H1 (cell line): Measurements from ENCODE around the gene NAT9. TPM values are rescaled to one million over a fixed set of nuclear protein-coding genes. Genes with fewer than 3 reads are reported as not detected.
A peak's percentile ranks its signal among the peaks of the same experiment; 100 is the strongest.

Source experiments
- CTCF ChIA-PET: fragments of 300-600 bp; sonication (Branson Sonifier 250); formaldehyde crosslinking; loops from one replicate; lab custom pipeline; 2021; ENCODE audit not compliant: partially characterized antibody; lab: Charles Lee
- POLR2A ChIA-PET: fragments of 300-600 bp; sonication (Branson Sonifier 250); formaldehyde crosslinking; loops from one replicate; lab custom pipeline; 2021; ENCODE audit warnings: inconsistent platforms; ENCODE audit not compliant: partially characterized antibody; lab: Charles Lee
- DNase-seq, 2 experiments: peaks; one replicate each; pipeline versions ENCODE4 v3.0.0 to v3.0.0-alpha.2; 2010 to 2022; ENCODE audit warnings: low spot score in 2 of 2, low read depth in 1 of 2, mixed read lengths in 1 of 2
- FAIRE-seq: peaks from 2 replicates; lab custom pipeline; 2011; peaks lifted over from hg19 to GRCh38; lab: Jason Lieb, UNC
- H2AFZ ChIP-seq: 2 replicates; pipeline ENCODE4 v1.8.1; 2012; ENCODE audit warnings: low read length, inconsistent platforms
- H2AK5ac ChIP-seq: 2 replicates; pipeline ENCODE4 v1.6.1; 2013; ENCODE audit warnings: low read depth, low read length
- H2BK120ac ChIP-seq: replicated peaks from 2 replicates; pipeline ENCODE3; 2013; ENCODE audit warnings: low read depth, low read length, inconsistent platforms
- H2BK12ac ChIP-seq: 2 replicates; pipeline ENCODE4 v1.6.1; 2013; ENCODE audit warnings: low read depth, low read length
- H2BK15ac ChIP-seq: 2 replicates; pipeline ENCODE4 v1.6.1; 2013; ENCODE audit warnings: low read length
- H2BK20ac ChIP-seq: 2 replicates; pipeline ENCODE4 v1.6.1; 2013; ENCODE audit warnings: low read length
- H2BK5ac ChIP-seq: 2 replicates; pipeline ENCODE4 v1.6.1; 2013; ENCODE audit warnings: low read depth, low read length
- H3K14ac ChIP-seq: 2 replicates; pipeline ENCODE4 v1.6.1; 2013; ENCODE audit warnings: inconsistent platforms; ENCODE audit not compliant: insufficient read length
- H3K18ac ChIP-seq: 2 replicates; pipeline ENCODE4 v1.6.1; 2013; ENCODE audit warnings: low read length; ENCODE audit errors: extremely low read depth
- H3K23ac ChIP-seq: 2 replicates; pipeline ENCODE4 v1.6.1; 2013; ENCODE audit warnings: inconsistent platforms; ENCODE audit not compliant: insufficient read length
- H3K23me2 ChIP-seq: 2 replicates; pipeline ENCODE4 v1.6.1; 2013; ENCODE audit warnings: low read depth, low read length
- H3K27ac ChIP-seq: 2 replicates; pipeline ENCODE4 v1.6.1; 2011; ENCODE audit warnings: low read depth, low read length, inconsistent platforms
- H3K27me3 ChIP-seq, 4 experiments: replicated peaks in 1 of 4; 1 replicate in 1 of 4; 2 replicates in 3 of 4; pipeline versions ENCODE4 v1.6.1 to v1.8.1; 2011 to 2013; ENCODE audit warnings: low read length in 3 of 4, mild to moderate bottlenecking in 3 of 4, inconsistent platforms in 2 of 4, mixed read lengths in 2 of 4, moderate library complexity in 1 of 4; ENCODE audit not compliant: control insufficient read depth in 3 of 4, insufficient read depth in 3 of 4; ENCODE audit errors: extremely low read depth in 1 of 4
- H3K36me3 ChIP-seq, 4 experiments: 2 replicates each; pipeline versions ENCODE4 v1.6.1 to v1.8.1; 2011 to 2013; ENCODE audit warnings: mild to moderate bottlenecking in 4 of 4, low read length in 3 of 4, moderate library complexity in 2 of 4, control low read depth in 1 of 4, inconsistent platforms in 1 of 4; ENCODE audit not compliant: insufficient read depth in 4 of 4, control insufficient read depth in 2 of 4
- H3K4ac ChIP-seq: replicated peaks from 2 replicates; pipeline ENCODE3; 2013; ENCODE audit warnings: low read length, low read depth, mixed read lengths, inconsistent platforms; ENCODE audit not compliant: insufficient read length
- H3K4me1 ChIP-seq, 4 experiments: replicated peaks in 1 of 4; 1 replicate in 1 of 4; 2 replicates in 3 of 4; pipeline versions ENCODE4 v1.6.1 to v1.8.1; 2011 to 2013; ENCODE audit warnings: low read length in 3 of 4, inconsistent platforms in 2 of 4, mixed read lengths in 1 of 4; ENCODE audit not compliant: insufficient read depth in 4 of 4, control insufficient read depth in 3 of 4
- H3K4me2 ChIP-seq, 2 experiments: 2 replicates each; pipeline versions ENCODE4 v1.6.1 to v1.8.1; 2011 to 2013; ENCODE audit warnings: low read depth in 2 of 2, low read length in 2 of 2, control low read depth in 1 of 2, inconsistent platforms in 1 of 2, mild to moderate bottlenecking in 1 of 2; ENCODE audit not compliant: insufficient read depth in 1 of 2
- H3K4me3 ChIP-seq, 4 experiments: fragments of 200-600, 300-600 bp in 1 of 4; sonication (generic), shearing (Covaris generic), sonication (Bioruptor Twin) in 1 of 4; 2 replicates each; pipeline versions ENCODE4 v1.5.1 to v1.8.1; 2011 to 2016; ENCODE audit warnings: low read length in 4 of 4, low read depth in 3 of 4, control low read depth in 2 of 4, inconsistent platforms in 2 of 4, mild to moderate bottlenecking in 2 of 4, mixed read lengths in 1 of 4, moderate library complexity in 1 of 4; ENCODE audit not compliant: insufficient read depth in 2 of 4; ENCODE audit errors: extremely low read depth in 1 of 4
- H3K56ac ChIP-seq: replicated peaks from 2 replicates; pipeline ENCODE3; 2013; ENCODE audit warnings: low read depth, mild to moderate bottlenecking, mixed read lengths, low read length, inconsistent platforms; ENCODE audit not compliant: insufficient read length
- H3K79me1 ChIP-seq: 2 replicates; pipeline ENCODE4 v1.6.1; 2013; ENCODE audit warnings: low read depth, low read length, control low read depth
- H3K79me2 ChIP-seq, 2 experiments: 2 replicates each; pipeline versions ENCODE4 v1.6.1 to v1.8.1; 2012 to 2013; ENCODE audit warnings: low read length in 2 of 2, mild to moderate bottlenecking in 2 of 2, inconsistent platforms in 1 of 2; ENCODE audit not compliant: insufficient read depth in 2 of 2, control insufficient read depth in 1 of 2
- H3K9ac ChIP-seq, 4 experiments: replicated peaks in 1 of 4; 1 replicate in 1 of 4; 2 replicates in 3 of 4; pipeline versions ENCODE4 v1.6.1 to v1.8.1; 2011 to 2013; ENCODE audit warnings: low read depth in 3 of 4, low read length in 3 of 4, control low read depth in 2 of 4, mild to moderate bottlenecking in 2 of 4, moderate library complexity in 2 of 4, inconsistent platforms in 1 of 4; ENCODE audit errors: extremely low read depth in 1 of 4
- H3K9me3 ChIP-seq, 2 experiments: 2 replicates each; pipeline versions ENCODE4 v1.6.1 to v1.8.1; 2012 to 2013; ENCODE audit warnings: mild to moderate bottlenecking in 2 of 2, moderate library complexity in 2 of 2, control low read depth in 1 of 2, inconsistent platforms in 1 of 2, low read depth in 1 of 2, low read length in 1 of 2, mixed read lengths in 1 of 2; ENCODE audit not compliant: insufficient read depth in 2 of 2
- H4K20me1 ChIP-seq, 2 experiments: replicated peaks in 1 of 2; 2 replicates each; pipeline versions ENCODE3 to v1.8.1; 2011 to 2013; ENCODE audit warnings: inconsistent platforms in 2 of 2, low read length in 2 of 2, mild to moderate bottlenecking in 1 of 2; ENCODE audit not compliant: insufficient read depth in 2 of 2, control insufficient read depth in 1 of 2
- H4K5ac ChIP-seq: 2 replicates; pipeline ENCODE4 v1.6.1; 2013; ENCODE audit warnings: low read length, low read depth, mixed read lengths, inconsistent platforms; ENCODE audit not compliant: insufficient read length
- H4K8ac ChIP-seq: 2 replicates; pipeline ENCODE4 v1.8.0; 2013; ENCODE audit warnings: mild to moderate bottlenecking, moderate library complexity, low read length, inconsistent platforms; ENCODE audit not compliant: insufficient read depth; ENCODE audit errors: extremely low read depth
- H4K91ac ChIP-seq: replicated peaks from 2 replicates; pipeline ENCODE3; 2013; ENCODE audit warnings: low read length, mixed read lengths, inconsistent platforms; ENCODE audit not compliant: insufficient read length
- BCL11A ChIP-seq, 2 experiments: IDR thresholded peaks; one replicate each; pipeline ENCODE4 v1.6.1; 2011; ENCODE audit warnings: low read depth in 2 of 2, low read length in 2 of 2, mild to moderate bottlenecking in 2 of 2
- HDAC2 ChIP-seq, 2 experiments: fragments of 300-600 bp in 1 of 2; sonication (generic) in 1 of 2; IDR thresholded peaks; 2 replicates each; pipeline ENCODE4 v1.6.1; 2011 to 2012; ENCODE audit warnings: low read depth in 2 of 2, low read length in 2 of 2, mild to moderate bottlenecking in 2 of 2, moderate library complexity in 2 of 2, borderline replicate concordance in 1 of 2, inconsistent platforms in 1 of 2
- KDM1A ChIP-seq: fragments of 200-600, 300-600 bp; sonication (generic); IDR thresholded peaks from 2 replicates; pipeline ENCODE4 v1.7.1; 2016; ENCODE audit warnings: mild to moderate bottlenecking, low read length, borderline replicate concordance
- PHF8 ChIP-seq: fragments of 200-600 bp; sonication (generic); conservative IDR thresholded peaks from 2 replicates; pipeline ENCODE4 v1.7.1; 2012; ENCODE audit warnings: low read depth, mild to moderate bottlenecking, inconsistent platforms, low read length, moderate library complexity
- TAF1 ChIP-seq: IDR thresholded peaks from 2 replicates; pipeline ENCODE4 v1.6.1; 2011; ENCODE audit warnings: mild to moderate bottlenecking, low read depth, low read length
- WGBS, 2 experiments: shearing (Covaris generic) in 1 of 2; methylation state at CpG; one replicate each; pipeline versions ENCODE4 v1.1.6 to v1.1.7; 2013 to 2015; ENCODE audit warnings: low lambda C conversion rate in 2 of 2, mixed read lengths in 2 of 2, inconsistent platforms in 1 of 2, low coverage in 1 of 2, missing lambda C conversion rate in 1 of 2; ENCODE audit not compliant: insufficient replicate concordance in 2 of 2, insufficient coverage in 1 of 2, insufficient read length in 1 of 2; ENCODE audit errors: extremely low coverage in 1 of 2, missing lambda C conversion rate in 1 of 2; 5-methylcytosine and 5-hydroxymethylcytosine counted together
- polyA plus RNA-seq, 7 experiments: library from polyadenylated mRNA; depleted of rRNA in 3 of 7; stranded (reverse) in 5 of 7; unstranded in 2 of 7; fragments of >200 nt in 5 of 7; fragments of 200-250 nt in 2 of 7; gene quantifications; 1 replicate in 5 of 7; 2 replicates in 1 of 7; 4 replicates in 1 of 7; pipeline versions ENCODE4 v1.2.1 to v1.2.3, GENCODE V29; 2011 to 2013; ENCODE audit warnings: missing spikeins in 2 of 7, mixed read lengths in 2 of 7
- total RNA-seq: library from RNA; stranded (reverse); fragmentation: NEBNext Ultra II Directional; extraction: Animal tissue kit (Norgen Biotek cat#: 25700); gene quantifications from 2 replicates; pipeline ENCODE4 v1.2.1, GENCODE V29; 2021

NAT9 gene
- total and polyA plus RNA-seq, 2 of the 8 experiments (the other 6 are each of a cell fraction or from before 2014, with no cell fraction given): 32.3 to 42.7 TPM

DNA sequence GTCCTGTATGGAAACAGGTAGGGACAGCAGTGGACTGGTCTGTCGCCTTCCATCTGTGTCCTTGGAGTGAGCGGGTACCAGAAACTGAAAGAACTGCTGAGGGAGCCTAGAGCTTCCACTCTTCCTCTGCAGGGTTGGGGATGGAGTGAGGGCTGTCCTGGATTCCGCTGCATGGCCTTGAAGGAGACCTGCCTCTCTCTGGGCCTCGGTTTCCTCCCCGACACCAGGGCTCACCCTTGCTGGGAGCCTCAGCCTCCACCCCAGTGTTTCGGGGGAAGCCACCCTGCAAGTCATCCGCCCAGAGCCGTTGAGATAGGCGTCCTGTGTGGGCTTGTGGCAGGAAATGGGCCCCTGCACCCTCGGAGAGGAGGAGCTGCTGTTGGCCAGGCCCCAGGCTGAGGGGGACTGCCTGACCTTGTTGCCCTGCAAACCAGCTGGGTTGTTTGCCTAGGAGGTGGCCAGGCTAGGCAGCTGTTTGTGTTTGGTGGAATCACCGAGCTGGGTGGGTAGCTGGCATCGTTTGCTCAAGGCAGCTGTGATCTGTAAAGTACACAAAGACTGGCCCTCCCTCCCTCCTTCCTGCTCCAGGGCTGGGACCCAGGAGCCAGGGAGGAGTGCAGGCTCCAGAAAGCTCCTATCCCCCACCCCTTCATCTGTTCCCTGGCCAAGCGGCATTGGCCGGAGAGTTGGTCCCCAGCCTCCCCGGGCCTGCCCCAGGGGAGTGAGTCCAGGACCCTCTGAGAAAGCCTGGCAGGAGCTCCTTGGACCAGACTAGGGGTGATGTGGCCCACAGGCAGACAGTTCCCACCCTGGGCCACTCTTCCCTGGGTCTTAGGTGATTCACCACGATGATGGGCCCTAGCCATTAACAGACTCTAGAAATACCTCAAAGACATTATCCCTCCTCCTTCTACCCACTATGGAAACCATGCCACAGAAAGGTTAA lies 37.8 kb downstream of the NAT9 start:
- ChIA-PET CTCF (interaction anchor here (0.6 to 5.7 kb wide), 42 partner anchors 7 to 172 kb away, joined by 3 to 81 read pairs (median 8); partner anchors contain the start of gene NAT9), POLR2A (interaction anchor here (0.6 to 4.6 kb wide), 7 partner anchors 11 to 83 kb away, joined by 3 to 60 read pairs (median 5); partner anchors contain the start of gene NHERF1)
- Histone ChIP-seq H3K14ac (no peak overlapping the region), H3K9ac (no peak overlapping the region), H3K9me3 (no peaks in the 10 kb centered on the region), H2BK120ac (peak overlapping the region; percentile 26), H4K8ac (peak overlapping the region; percentile 22), H3K18ac (peak overlapping the region; percentile 71), H3K79me2 (no peaks in the 10 kb centered on the region), H4K91ac (peak overlapping the region; percentile 68), H2BK12ac (peak overlapping the region; percentile 90; the same call in 1 of the 2 replicates), H2BK20ac (no peak overlapping the region), H4K5ac (no peak overlapping the region), H3K36me3 (no peaks in the 10 kb centered on the region), H4K20me1 (peaks cover 0 to 2% of the 10 kb centered on the region in 2 experiments), H2AK5ac (0 out of 2 replicates have a peak overlapping the region, but pooled peaks have one; percentile 16), H2BK5ac (peak overlapping the region; percentile 48; the same call in 1 of the 2 replicates), H3K27me3 (peaks cover 0 to 8% (median 2%) of the 10 kb centered on the region in 4 experiments; a peak in 4 of 7 replicates), H3K79me1 (no peaks in the 10 kb centered on the region), H3K4ac (peak overlapping the region; percentile 61), H3K4me3 (peak overlapping the region; percentile 55 to 75 (median 64); a peak in 7 of 8 replicates), H3K4me1 (peaks cover 5 to 18% (median 11%) of the 10 kb centered on the region in 4 experiments), H2AFZ (peak overlapping the region; percentile 57; the same call in 1 of the 2 replicates), H3K27ac (no peak overlapping the region), H2BK15ac (no peak overlapping the region), H3K4me2 (peak overlapping the region; percentile 73 to 84), H3K23ac (no peak overlapping the region), H3K56ac (no peak overlapping the region), H3K23me2 (peaks cover 12% of the 10 kb centered on the region; the same call in 1 of the 2 replicates)
- FAIRE-seq (no peak), DNase-seq (no peak)
- 80% methylated on average over 13 of the region's 16 CpGs; no CpG with 5 or more reads in 1 of the 2 experiments for WGBS, 2 experiments
- TF ChIP-seq KDM1A (no peak), BCL11A (IDR thresholded peaks at IDR 0.05; ENCODE audit: low read depth in 2 of 2, low read length in 2 of 2) (no peak), PHF8 (no peak), HDAC2 (IDR thresholded peaks at IDR 0.05; ENCODE audit: borderline replicate concordance in 1 of 2, low read depth in 2 of 2, low read length in 2 of 2) (no peak), TAF1 (no peak)
